ENCODE data around the gene SNX8.

DNA sequence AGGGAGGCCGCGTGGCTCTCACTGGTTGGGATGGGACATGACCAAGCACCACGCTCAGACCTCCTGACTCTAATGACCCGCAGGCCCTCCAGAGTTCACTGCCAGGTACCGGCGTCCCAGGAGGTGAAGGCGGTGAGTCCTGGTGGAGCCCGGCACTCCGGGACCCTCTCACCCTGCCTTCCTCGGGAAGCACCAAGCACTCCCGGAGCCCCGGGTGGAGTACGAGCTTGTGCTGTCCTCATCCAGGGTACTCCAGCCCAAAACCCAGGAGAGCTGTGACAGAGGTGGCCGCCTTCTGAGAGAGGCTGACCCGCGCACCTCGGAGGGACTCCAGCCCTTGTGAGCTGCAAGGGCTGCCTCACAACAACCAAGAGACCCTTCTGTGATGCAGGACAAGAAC lies 90.9 kb downstream of the SNX8 start:
- TF ChIP-seq, protein P1, sequence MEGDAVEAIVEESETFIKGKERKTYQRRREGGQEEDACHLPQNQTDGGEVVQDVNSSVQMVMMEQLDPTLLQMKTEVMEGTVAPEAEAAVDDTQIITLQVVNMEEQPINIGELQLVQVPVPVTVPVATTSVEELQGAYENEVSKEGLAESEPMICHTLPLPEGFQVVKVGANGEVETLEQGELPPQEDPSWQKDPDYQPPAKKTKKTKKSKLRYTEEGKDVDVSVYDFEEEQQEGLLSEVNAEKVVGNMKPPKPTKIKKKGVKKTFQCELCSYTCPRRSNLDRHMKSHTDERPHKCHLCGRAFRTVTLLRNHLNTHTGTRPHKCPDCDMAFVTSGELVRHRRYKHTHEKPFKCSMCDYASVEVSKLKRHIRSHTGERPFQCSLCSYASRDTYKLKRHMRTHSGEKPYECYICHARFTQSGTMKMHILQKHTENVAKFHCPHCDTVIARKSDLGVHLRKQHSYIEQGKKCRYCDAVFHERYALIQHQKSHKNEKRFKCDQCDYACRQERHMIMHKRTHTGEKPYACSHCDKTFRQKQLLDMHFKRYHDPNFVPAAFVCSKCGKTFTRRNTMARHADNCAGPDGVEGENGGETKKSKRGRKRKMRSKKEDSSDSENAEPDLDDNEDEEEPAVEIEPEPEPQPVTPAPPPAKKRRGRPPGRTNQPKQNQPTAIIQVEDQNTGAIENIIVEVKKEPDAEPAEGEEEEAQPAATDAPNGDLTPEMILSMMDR (IDR thresholded peaks at IDR 0.05; ENCODE audit: borderline replicate concordance, extremely low read depth, low read length, poor library complexity, severe bottlenecking), result no peak
- TF ChIP-seq EZH2 (IDR thresholded peaks at IDR 0.05; ENCODE audit: borderline replicate concordance, low read depth, low read length, severe bottlenecking), result no peak
